SK-N-SH treated with all-trans-retinoic acid at 6 μM for 48 hours (cell line): ENCODE data around the gene RASSF1.

Source experiments
- ATAC-seq: fragments of 200-7000 bp; cut with Tn5 transposase; 3 replicates; pipeline ENCODE4 v1.9.1; 2020; ENCODE audit warnings: mild to moderate bottlenecking, moderate library complexity
- ARNTL ChIP-seq: fragments of 450-650 bp; formaldehyde crosslinking; IDR thresholded peaks from 2 replicates; pipeline ENCODE4 v1.5.0; 2020; ENCODE audit warnings: low read depth, mild to moderate bottlenecking, moderate library complexity, borderline replicate concordance
- BACH2 ChIP-seq: fragments of 250-450 bp; sonication (Bioruptor Pico); IDR thresholded peaks from 2 replicates; pipeline ENCODE4 v1.9.0; 2021; ENCODE audit warnings: mild to moderate bottlenecking, borderline replicate concordance
- CSDC2 ChIP-seq: fragments of 250-450 bp; sonication (Bioruptor Pico); IDR thresholded peaks from 2 replicates; pipeline ENCODE4 v1.5.0; 2020; ENCODE audit warnings: mild to moderate bottlenecking, moderate library complexity
- ESRRG ChIP-seq: fragments of 250-450 bp; sonication (Bioruptor Pico); IDR thresholded peaks from 2 replicates; pipeline ENCODE4 v1.6.1; 2021; ENCODE audit warnings: mild to moderate bottlenecking
- OSR1 ChIP-seq: fragments of 250-450 bp; sonication (Bioruptor Pico); IDR thresholded peaks from 2 replicates; pipeline ENCODE4 v1.8.0; 2022; ENCODE audit warnings: moderate library complexity, mild to moderate bottlenecking, inconsistent platforms
- RARB ChIP-seq: fragments of 250-450 bp; sonication (Bioruptor Pico); IDR thresholded peaks from 2 replicates; pipeline ENCODE4 v1.8.0; 2021; ENCODE audit warnings: mild to moderate bottlenecking, moderate library complexity
- SNAI2 ChIP-seq: fragments of 250-450 bp; sonication (Bioruptor Pico); IDR thresholded peaks from 2 replicates; pipeline ENCODE4 v1.5.0; 2020; ENCODE audit warnings: mild to moderate bottlenecking, moderate library complexity
- TCF4 ChIP-seq: fragments of 250-450 bp; sonication (Bioruptor Pico); IDR thresholded peaks from 2 replicates; pipeline ENCODE4 v1.8.0; 2021; ENCODE audit warnings: mild to moderate bottlenecking, moderate library complexity, borderline replicate concordance
- TOX ChIP-seq: fragments of 250-450 bp; sonication (Bioruptor Pico); IDR thresholded peaks from 2 replicates; pipeline ENCODE4 v1.8.0; 2021; ENCODE audit warnings: mild to moderate bottlenecking, moderate library complexity, borderline replicate concordance
- ZC3H10 ChIP-seq: fragments of 250-450 bp; sonication (Bioruptor Pico); IDR thresholded peaks from 2 replicates; pipeline ENCODE4 v1.5.1; 2021; ENCODE audit warnings: mild to moderate bottlenecking, moderate library complexity
- ZFP3 ChIP-seq: fragments of 250-450 bp; sonication (Bioruptor Pico); IDR thresholded peaks from 2 replicates; pipeline ENCODE4 v1.5.0; 2020; ENCODE audit warnings: mild to moderate bottlenecking, moderate library complexity
- ZFP30 ChIP-seq: fragments of 450-650 bp; formaldehyde crosslinking; IDR thresholded peaks from 2 replicates; pipeline ENCODE4 v1.5.0; 2022; ENCODE audit warnings: mild to moderate bottlenecking, moderate library complexity
- ZNF565 ChIP-seq: fragments of 450-650 bp; formaldehyde crosslinking; conservative IDR thresholded peaks from 2 replicates; pipeline ENCODE4 v1.5.0; 2020; ENCODE audit warnings: low read depth, mild to moderate bottlenecking, moderate library complexity
- ZNF70 ChIP-seq: fragments of 450-650 bp; formaldehyde crosslinking; IDR thresholded peaks from 2 replicates; pipeline ENCODE4 v1.5.0; 2020; ENCODE audit warnings: mild to moderate bottlenecking, moderate library complexity
- ZNF8 ChIP-seq: fragments of 450-650 bp; formaldehyde crosslinking; IDR thresholded peaks from 2 replicates; pipeline ENCODE4 v1.5.0; 2020; ENCODE audit warnings: mild to moderate bottlenecking, moderate library complexity
- TF ChIP-seq, protein P1 (sequence below): fragments of 250-450 bp; sonication (Bioruptor Pico); IDR thresholded peaks from 2 replicates; pipeline ENCODE4 v1.8.0; 2021; ENCODE audit warnings: low read depth, mild to moderate bottlenecking, moderate library complexity, borderline replicate concordance
- TF ChIP-seq, protein P2 (sequence below): fragments of 250-450 bp; sonication (Bioruptor Pico); IDR thresholded peaks from 2 replicates; pipeline ENCODE4 v1.5.1; 2021; ENCODE audit warnings: mild to moderate bottlenecking, moderate library complexity
- TF ChIP-seq, protein P3 (sequence below): fragments of 250-450 bp; sonication (Bioruptor Pico); IDR thresholded peaks from 2 replicates; pipeline ENCODE4 v1.5.1; 2020; ENCODE audit warnings: low read depth, mild to moderate bottlenecking, moderate library complexity
- TF ChIP-seq, protein P4 (sequence below): fragments of 250-450 bp; sonication (Bioruptor Pico); IDR thresholded peaks from 2 replicates; pipeline ENCODE4 v1.5.0; 2020; ENCODE audit warnings: mild to moderate bottlenecking, moderate library complexity

RASSF1 gene

DNA sequence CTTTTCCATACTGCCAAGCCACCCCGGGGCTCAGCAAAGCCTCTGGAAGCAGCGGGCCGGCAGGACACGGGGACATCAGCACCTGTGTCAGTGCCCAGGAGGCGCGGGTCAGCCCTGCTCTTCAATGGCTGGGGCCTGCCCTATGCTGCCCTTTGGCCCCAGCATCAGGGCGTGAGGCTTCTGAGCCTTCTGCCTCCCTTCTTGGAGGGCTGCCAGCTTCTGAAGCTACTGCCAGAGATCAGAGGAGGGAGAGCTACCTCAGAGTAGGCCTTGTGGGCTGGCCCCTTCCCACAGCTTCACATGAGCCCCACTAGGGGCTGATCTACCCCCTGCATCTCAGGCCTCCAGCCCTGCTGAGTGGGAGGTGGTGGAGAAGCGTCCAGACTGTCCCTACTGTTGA lies 31.7 kb upstream of the RASSF1 start (continued):
- TF ChIP-seq, protein P1, sequence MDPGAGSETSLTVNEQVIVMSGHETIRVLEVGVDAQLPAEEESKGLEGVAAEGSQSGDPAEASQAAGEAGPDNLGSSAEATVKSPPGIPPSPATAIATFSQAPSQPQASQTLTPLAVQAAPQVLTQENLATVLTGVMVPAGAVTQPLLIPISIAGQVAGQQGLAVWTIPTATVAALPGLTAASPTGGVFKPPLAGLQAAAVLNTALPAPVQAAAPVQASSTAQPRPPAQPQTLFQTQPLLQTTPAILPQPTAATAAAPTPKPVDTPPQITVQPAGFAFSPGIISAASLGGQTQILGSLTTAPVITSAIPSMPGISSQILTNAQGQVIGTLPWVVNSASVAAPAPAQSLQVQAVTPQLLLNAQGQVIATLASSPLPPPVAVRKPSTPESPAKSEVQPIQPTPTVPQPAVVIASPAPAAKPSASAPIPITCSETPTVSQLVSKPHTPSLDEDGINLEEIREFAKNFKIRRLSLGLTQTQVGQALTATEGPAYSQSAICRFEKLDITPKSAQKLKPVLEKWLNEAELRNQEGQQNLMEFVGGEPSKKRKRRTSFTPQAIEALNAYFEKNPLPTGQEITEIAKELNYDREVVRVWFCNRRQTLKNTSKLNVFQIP (CRISPR knock-in tag), result no peak
- no peak for TF ChIP-seq OSR1 (CRISPR knock-in tag)
- TF ChIP-seq, protein P2, sequence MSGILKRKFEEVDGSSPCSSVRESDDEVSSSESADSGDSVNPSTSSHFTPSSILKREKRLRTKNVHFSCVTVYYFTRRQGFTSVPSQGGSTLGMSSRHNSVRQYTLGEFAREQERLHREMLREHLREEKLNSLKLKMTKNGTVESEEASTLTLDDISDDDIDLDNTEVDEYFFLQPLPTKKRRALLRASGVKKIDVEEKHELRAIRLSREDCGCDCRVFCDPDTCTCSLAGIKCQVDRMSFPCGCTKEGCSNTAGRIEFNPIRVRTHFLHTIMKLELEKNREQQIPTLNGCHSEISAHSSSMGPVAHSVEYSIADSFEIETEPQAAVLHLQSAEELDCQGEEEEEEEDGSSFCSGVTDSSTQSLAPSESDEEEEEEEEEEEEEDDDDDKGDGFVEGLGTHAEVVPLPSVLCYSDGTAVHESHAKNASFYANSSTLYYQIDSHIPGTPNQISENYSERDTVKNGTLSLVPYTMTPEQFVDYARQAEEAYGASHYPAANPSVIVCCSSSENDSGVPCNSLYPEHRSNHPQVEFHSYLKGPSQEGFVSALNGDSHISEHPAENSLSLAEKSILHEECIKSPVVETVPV (CRISPR knock-in tag), result no peak

DNA sequence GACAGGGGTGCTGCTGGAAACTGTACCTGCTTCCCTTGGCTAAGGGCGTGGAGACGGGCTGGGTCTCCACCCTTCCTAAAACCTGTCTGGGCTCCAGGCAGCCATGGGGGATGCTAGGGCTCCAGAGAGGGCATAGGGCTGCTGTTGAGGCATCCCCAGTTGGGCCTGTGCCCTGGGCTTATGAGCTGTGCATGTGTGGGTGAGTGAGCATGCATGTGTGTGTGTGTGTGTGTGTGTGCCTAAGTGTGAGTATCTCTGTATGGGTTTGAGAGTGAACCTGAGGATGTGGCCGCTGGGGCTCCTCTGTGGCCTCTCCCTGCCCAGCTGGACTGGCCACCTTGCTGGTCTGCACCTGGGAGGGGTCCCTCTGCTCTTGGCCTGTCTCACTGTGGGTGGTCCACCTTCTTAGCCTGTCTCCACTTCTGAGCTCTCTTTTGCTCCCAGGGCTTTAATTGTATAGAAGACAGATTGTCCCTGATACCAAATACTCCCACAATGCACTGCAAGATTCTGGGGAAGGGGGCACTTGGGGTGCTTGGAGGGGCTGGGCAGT lies 30.6 kb upstream of the RASSF1 start:
- ATAC-seq, result no peak; the same call in 2 of the 3 replicates
- TF ChIP-seq TOX (CRISPR knock-in tag), result no peak
- TF ChIP-seq SNAI2 (CRISPR knock-in tag), result no peak
- no peak for TF ChIP-seq ZFP3 (CRISPR knock-in tag)
- TF ChIP-seq ESRRG, result no peak
- TF ChIP-seq, protein P3, sequence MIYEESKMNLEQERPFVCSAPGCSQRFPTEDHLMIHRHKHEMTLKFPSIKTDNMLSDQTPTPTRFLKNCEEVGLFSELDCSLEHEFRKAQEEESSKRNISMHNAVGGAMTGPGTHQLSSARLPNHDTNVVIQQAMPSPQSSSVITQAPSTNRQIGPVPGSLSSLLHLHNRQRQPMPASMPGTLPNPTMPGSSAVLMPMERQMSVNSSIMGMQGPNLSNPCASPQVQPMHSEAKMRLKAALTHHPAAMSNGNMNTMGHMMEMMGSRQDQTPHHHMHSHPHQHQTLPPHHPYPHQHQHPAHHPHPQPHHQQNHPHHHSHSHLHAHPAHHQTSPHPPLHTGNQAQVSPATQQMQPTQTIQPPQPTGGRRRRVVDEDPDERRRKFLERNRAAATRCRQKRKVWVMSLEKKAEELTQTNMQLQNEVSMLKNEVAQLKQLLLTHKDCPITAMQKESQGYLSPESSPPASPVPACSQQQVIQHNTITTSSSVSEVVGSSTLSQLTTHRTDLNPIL (CRISPR knock-in tag), result no peak
- TF ChIP-seq, protein P2 (CRISPR knock-in tag), result no peak
- no peak for TF ChIP-seq ZNF8 (CRISPR knock-in tag)
- TF ChIP-seq CSDC2 (CRISPR knock-in tag), result no peak
- TF ChIP-seq, protein P1 (CRISPR knock-in tag), result no peak
- no peak for TF ChIP-seq RARB (CRISPR knock-in tag)

DNA sequence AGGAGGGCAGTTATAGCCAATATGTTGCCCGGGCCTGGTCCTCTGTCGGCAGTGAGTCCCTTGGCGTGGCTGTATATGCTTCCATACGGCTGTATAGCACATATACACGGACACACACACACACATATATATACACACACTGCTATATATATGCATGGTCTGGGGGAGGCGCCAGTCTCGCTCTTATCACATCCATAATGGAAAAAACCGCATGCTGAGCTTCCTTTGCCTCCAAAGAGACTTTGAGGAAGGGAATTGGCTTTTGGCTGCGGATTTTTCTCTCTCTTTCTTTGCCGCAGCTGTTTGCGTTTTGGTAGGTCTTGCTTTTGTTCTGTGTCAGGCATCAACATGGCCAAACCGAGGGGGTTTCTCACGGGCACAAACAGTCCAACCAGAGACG lies 30.0 kb upstream of the RASSF1 start:
- TF ChIP-seq, protein P4, sequence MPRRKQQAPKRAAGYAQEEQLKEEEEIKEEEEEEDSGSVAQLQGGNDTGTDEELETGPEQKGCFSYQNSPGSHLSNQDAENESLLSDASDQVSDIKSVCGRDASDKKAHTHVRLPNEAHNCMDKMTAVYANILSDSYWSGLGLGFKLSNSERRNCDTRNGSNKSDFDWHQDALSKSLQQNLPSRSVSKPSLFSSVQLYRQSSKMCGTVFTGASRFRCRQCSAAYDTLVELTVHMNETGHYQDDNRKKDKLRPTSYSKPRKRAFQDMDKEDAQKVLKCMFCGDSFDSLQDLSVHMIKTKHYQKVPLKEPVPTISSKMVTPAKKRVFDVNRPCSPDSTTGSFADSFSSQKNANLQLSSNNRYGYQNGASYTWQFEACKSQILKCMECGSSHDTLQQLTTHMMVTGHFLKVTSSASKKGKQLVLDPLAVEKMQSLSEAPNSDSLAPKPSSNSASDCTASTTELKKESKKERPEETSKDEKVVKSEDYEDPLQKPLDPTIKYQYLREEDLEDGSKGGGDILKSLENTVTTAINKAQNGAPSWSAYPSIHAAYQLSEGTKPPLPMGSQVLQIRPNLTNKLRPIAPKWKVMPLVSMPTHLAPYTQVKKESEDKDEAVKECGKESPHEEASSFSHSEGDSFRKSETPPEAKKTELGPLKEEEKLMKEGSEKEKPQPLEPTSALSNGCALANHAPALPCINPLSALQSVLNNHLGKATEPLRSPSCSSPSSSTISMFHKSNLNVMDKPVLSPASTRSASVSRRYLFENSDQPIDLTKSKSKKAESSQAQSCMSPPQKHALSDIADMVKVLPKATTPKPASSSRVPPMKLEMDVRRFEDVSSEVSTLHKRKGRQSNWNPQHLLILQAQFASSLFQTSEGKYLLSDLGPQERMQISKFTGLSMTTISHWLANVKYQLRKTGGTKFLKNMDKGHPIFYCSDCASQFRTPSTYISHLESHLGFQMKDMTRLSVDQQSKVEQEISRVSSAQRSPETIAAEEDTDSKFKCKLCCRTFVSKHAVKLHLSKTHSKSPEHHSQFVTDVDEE (CRISPR knock-in tag), result no peak
- TF ChIP-seq BACH2 (CRISPR knock-in tag) (no peak), ZNF565 (CRISPR knock-in tag) (no peak), ARNTL (CRISPR knock-in tag) (no peak), ESRRG (no peak), ZFP30 (CRISPR knock-in tag) (no peak), RARB (CRISPR knock-in tag) (no peak), ZNF70 (CRISPR knock-in tag) (no peak), TOX (CRISPR knock-in tag) (no peak), ZFP3 (CRISPR knock-in tag) (no peak), CSDC2 (CRISPR knock-in tag) (no peak), ZC3H10 (no peak), TCF4 (CRISPR knock-in tag) (no peak), SNAI2 (CRISPR knock-in tag) (no peak)
- TF ChIP-seq, protein P2 (CRISPR knock-in tag), result no peak
- TF ChIP-seq, all 23 proteins: peak for 0
- peak; percentile 65 for ATAC-seq
